GM12801 (cell line): Measurements from ENCODE around the gene RALGPS2.

Experiments used
- CTCF ChIP-seq: IDR thresholded peaks from one replicate; pipeline ENCODE4 v1.5.1; 2011; ENCODE audit warnings: control low read depth; ENCODE audit not compliant: insufficient read length; ENCODE audit errors: extremely low read depth

Gene RALGPS2

GRCh38 chr1:178881950-178882349 lies 156.9 kb downstream of the RALGPS2 start:
- no peak for TF ChIP-seq CTCF

GRCh38 chr1:178885869-178886268 lies 160.8 kb downstream of the RALGPS2 start:
- no peak for TF ChIP-seq CTCF

- no peak for TF ChIP-seq CTCF
Measured at GRCh38 chr1:178886551-178886950, 161.5 kb downstream of the RALGPS2 start.

- TF ChIP-seq CTCF, result no peak
Measured at GRCh38 chr1:178895928-178896327, 170.9 kb downstream of the RALGPS2 start.

- no peak for TF ChIP-seq CTCF
Measured at GRCh38 chr1:178898401-178898800, 173.4 kb downstream of the RALGPS2 start.

GRCh38 chr1:178899402-178899801 lies 174.4 kb downstream of the RALGPS2 start:
- TF ChIP-seq CTCF, result no peak

GRCh38 chr1:178901482-178902125 lies 176.6 kb downstream of the RALGPS2 start:
- TF ChIP-seq CTCF, result no peak
